ENCODE data around the gene CACNA1C. TPM values are rescaled to one million over a fixed set of nuclear protein-coding genes. Genes with fewer than 3 reads are reported as not detected.
A peak's percentile ranks its signal among the peaks of the same experiment; 100 is the strongest.

The CACNA1C gene
- total RNA-seq, 1 experiment from 2014 or later, result 1.1 TPM

- Histone ChIP-seq H3K79me2 (ENCODE audit: insufficient read depth, low read length) (no peaks in the 10 kb centered on the region), H4K5ac (ENCODE audit: insufficient read length, low read depth, low read length) (no peak overlapping the region), H3K23ac (ENCODE audit: insufficient read length, low read depth, low read length) (no peak overlapping the region), H3K18ac (ENCODE audit: insufficient read length, low read depth, low read length) (no peak overlapping the region), H3K9ac (ENCODE audit: extremely low read depth, insufficient read length, low read length) (no peak overlapping the region), H3K79me1 (ENCODE audit: insufficient read depth, low read depth, low read length, poor library complexity, severe bottlenecking) (no peaks in the 10 kb centered on the region), H4K91ac (ENCODE audit: insufficient read length, low read depth, low read length) (no peak overlapping the region), H3T11ph (ENCODE audit: low read length) (no peak overlapping the region), H2AK5ac (ENCODE audit: insufficient read length, low read length) (no peak overlapping the region), H2BK20ac (ENCODE audit: low read depth, low read length, poor library complexity, severe bottlenecking) (no peak overlapping the region), H3K4me2 (ENCODE audit: insufficient read depth, insufficient read length, low read length) (no peak overlapping the region), H3K56ac (ENCODE audit: insufficient read length, low read depth, low read length) (no peak overlapping the region), H4K8ac (replicated peaks; ENCODE audit: insufficient read length, low read depth, low read length) (no peak overlapping the region), H3K27me3 (ENCODE audit: insufficient read depth, low read length) (no peaks in the 10 kb centered on the region), H3K9me3 (ENCODE audit: control insufficient read depth, low read depth, low read length) (no peaks in the 10 kb centered on the region), H2BK15ac (ENCODE audit: low read depth, low read length) (no peak overlapping the region), H2BK12ac (ENCODE audit: insufficient read length, low read depth, low read length) (no peak overlapping the region), H2BK5ac (ENCODE audit: insufficient read length, low read length) (no peak overlapping the region), H3K4me1 (ENCODE audit: insufficient read depth, low read length) (no peaks in the 10 kb centered on the region), H2AFZ (ENCODE audit: low read length) (no peak overlapping the region), H4K20me1 (ENCODE audit: control insufficient read depth, insufficient read depth, insufficient read length) (no peaks in the 10 kb centered on the region), H3K4ac (ENCODE audit: low read depth, low read length) (no peak overlapping the region), H3K14ac (ENCODE audit: insufficient read depth, low read length) (no peak overlapping the region), H3K23me2 (ENCODE audit: insufficient read length, low read depth, low read length, poor library complexity, severe bottlenecking) (no peaks in the 10 kb centered on the region), H3K27ac (ENCODE audit: insufficient read length, low read depth, low read length) (no peak overlapping the region), H2BK120ac (ENCODE audit: low read depth, low read length, poor library complexity, severe bottlenecking) (no peak overlapping the region)
- peak overlapping the region in 1 of 3 experiments; percentile 81; a peak in 1 of 7 replicates for H3K27ac Mint-ChIP-seq
- H3K9me3 Mint-ChIP-seq, result no peaks in the 10 kb centered on the region
- no peaks in the 10 kb centered on the region; a peak in 1 of 7 replicates for H3K36me3 Mint-ChIP-seq (ENCODE audit: insufficient read depth in 1 of 3, low read depth in 3 of 3)
- WGBS (ENCODE audit: extremely low coverage, insufficient read length, low lambda C conversion rate), result no CpG with 5 or more reads among the region's 11 CpGs
- H3K27me3 Mint-ChIP-seq (ENCODE audit: low read depth), result peaks cover 5% of the 10 kb centered on the region; the same call in 1 of the 2 replicates
- H3K4me1 Mint-ChIP-seq, result peaks cover 14 to 17% of the 10 kb centered on the region in 2 experiments
- TF ChIP-seq CTCF (conservative IDR thresholded peaks at IDR 0.05), result no peak
- no peak for DNase-seq
- H3K4me3 Mint-ChIP-seq, result no peak overlapping the region
These were observed 284.5 kb downstream of the CACNA1C start for GRCh38 chr12:2337031-2338010.

Measured in H9 (cell line).